HT1080 (cell line): ENCODE results near the gene PRTG. TPM values are rescaled to one million over a fixed set of nuclear protein-coding genes. Genes with fewer than 3 reads are reported as not detected.

Experiments used
- DNase-seq: peaks from one replicate; pipeline ENCODE4 v3.0.0-alpha.2; 2015; ENCODE audit warnings: low read depth
- small RNA-seq: library from RNA; depleted of rRNA; stranded (forward); fragments of <200 nt; gene quantifications from one replicate; pipeline ENCODE3, GENCODE V24; 2014
- total RNA-seq: library from RNA; depleted of rRNA; stranded (reverse); fragments of >200 nt; shearing (Covaris generic); gene quantifications from 2 replicates; pipeline ENCODE4 v1.2.3, GENCODE V29; 2014; rRNA removed

Gene PRTG
- total RNA-seq, 1 experiment from 2014 or later, result 8.4 TPM

DNA sequence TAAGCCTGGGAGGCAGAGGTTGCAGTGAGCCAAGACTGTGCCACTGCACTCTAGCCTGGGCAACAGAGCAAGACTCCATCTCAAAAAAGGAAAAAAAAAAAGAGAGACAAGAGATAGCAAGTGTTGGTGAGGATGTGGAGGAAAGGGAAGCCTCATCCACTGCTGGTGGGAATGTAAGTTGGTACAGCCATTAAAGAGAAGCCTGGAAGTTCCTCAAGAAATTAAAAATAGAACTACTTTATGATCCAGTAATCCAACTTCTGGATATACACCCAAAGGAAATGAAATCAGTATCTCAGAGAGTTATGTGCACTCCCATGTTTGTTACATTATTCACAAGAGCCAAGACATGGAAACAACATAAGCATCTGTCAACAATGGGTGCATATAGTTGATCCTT lies 169.7 kb downstream of the PRTG start:
- no peak for DNase-seq

DNA sequence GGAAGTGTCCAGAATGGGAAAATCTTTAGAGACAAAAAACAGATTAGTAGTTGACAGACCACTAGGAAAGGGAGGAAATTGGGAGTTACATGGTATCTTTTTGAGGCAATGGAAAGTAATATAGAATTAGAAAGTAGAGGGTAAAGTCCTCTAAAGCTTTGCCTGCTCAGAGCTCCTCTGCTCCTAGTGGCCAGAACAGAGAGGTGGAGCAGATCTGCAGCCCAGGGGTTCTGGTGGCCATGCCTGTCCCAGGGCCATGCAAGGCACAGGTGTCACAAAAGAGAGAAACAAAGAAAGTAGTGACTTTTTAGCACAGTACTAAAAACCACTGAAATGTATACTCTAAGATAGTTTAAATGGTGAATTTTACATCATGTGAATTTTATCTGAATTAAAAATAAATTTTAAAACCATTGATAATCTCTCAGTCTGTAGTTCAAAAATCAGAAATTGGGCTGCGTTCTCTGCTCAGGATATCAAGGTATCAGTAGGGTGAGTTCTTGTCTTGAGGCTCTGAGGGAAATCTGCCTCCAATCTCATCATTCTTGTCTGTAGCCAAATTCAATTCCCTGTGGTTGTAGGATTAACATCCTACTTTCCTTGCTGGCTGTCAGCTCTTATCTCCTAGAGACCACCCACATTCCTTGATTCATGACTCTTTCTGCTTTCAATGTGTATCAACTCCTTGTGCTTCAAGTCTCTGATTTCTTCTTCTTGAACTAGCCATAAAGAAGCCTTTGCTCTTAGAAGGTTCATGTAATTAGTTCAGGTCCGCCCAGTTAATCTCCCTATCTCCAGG lies 178.4 kb downstream of the PRTG start:
- DNase-seq, result no peak

DNA sequence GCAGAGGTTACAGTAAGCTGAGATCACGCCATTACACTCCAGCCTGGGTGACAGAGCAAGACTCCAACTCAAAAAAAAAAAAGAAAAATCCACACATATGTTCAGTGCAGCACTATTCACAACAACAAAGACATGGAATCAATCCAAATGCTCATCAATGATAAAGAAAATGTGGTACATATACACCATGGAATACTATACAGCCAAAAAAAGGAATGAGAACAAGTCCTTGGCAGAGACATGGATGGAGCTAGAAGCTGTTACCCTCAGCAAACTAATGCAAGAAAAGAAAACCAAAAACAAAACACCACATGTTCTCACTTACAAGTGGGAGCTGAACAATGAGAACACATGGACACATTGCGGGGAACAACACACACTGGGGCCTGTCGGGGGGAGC lies 180.4 kb downstream of the PRTG start:
- DNase-seq, result no peak

Small RNA genes within 50 kb of the gene (small RNA-seq; reads per million reads assigned to genes)
- not detected for gene AC009997.1

Other genes with a start within 250 kb of the PRTG start
- gene DNAAF4, start 234.9 kb downstream of the PRTG start, total RNA-seq, result 2.9 and 5.7 TPM in 2 replicates
- gene PYGO1, start 154.8 kb downstream of the PRTG start, total RNA-seq, result 3.3 and 5.0 TPM in 2 replicates